Jurkat, Clone E6-1 (cell line): ENCODE measurements around the gene PNPLA3. TPM values are rescaled to one million over a fixed set of nuclear protein-coding genes. Genes with fewer than 3 reads are reported as not detected.

ENCODE experiments used
- DNase-seq: peaks from one replicate; pipeline ENCODE4 v3.0.0-alpha.2; 2011; ENCODE audit warnings: low read depth, low spot score
- H3K4me3 ChIP-seq: 2 replicates; pipeline ENCODE4 v1.5.1; 2011; ENCODE audit warnings: mild to moderate bottlenecking, low read length, control low read depth, moderate library complexity
- polyA plus RNA-seq: library from polyadenylated mRNA; unstranded; fragments of >200 nt; gene quantifications from one replicate; pipeline ENCODE4 v1.2.1, GENCODE V29; 2012; ENCODE audit warnings: missing spikeins; ENCODE audit not compliant: insufficient read length, insufficient read depth

Gene PNPLA3, protein sequence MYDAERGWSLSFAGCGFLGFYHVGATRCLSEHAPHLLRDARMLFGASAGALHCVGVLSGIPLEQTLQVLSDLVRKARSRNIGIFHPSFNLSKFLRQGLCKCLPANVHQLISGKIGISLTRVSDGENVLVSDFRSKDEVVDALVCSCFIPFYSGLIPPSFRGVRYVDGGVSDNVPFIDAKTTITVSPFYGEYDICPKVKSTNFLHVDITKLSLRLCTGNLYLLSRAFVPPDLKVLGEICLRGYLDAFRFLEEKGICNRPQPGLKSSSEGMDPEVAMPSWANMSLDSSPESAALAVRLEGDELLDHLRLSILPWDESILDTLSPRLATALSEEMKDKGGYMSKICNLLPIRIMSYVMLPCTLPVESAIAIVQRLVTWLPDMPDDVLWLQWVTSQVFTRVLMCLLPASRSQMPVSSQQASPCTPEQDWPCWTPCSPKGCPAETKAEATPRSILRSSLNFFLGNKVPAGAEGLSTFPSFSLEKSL
- 1.7 TPM for polyA plus RNA-seq

DNA sequence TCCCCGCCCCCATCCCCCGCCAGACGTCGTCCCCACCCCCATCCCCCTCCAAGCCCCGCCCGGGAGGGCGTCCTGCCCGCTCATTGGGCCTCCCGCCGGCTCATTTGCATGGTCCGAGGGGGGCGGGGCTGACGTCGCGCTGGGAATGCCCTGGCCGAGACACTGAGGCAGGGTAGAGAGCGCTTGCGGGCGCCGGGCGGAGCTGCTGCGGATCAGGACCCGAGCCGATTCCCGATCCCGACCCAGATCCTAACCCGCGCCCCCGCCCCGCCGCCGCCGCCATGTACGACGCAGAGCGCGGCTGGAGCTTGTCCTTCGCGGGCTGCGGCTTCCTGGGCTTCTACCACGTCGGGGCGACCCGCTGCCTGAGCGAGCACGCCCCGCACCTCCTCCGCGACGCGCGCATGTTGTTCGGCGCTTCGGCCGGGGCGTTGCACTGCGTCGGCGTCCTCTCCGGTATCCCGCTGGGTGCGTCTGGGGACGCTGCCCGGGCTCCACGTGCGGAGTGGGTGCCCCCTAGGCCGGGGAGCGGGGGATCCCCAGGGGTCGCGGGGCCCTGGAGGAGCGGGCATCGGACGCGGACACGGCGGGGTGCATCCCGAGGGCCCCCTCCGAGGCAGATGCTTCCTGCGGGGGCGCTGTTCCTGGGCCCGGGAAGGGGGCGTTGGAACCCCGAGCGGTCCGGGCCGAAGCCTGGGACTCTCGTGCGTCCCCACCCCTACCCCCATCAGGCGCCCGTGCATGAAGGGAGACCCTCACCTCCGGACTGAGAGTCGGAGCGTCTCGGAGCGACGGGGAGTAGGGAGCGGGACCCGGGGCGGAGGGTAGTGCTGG is at the start of gene PNPLA3:
PNPLA3 (plus strand) TSS at position 175 of the 834 bp plus-strand sequence; CDS start at position 282, 107 bp downstream.
- peak within 1 kb of the TSS; percentile 50 for H3K4me3 ChIP-seq
- peak; percentile 71 for DNase-seq

DNA sequence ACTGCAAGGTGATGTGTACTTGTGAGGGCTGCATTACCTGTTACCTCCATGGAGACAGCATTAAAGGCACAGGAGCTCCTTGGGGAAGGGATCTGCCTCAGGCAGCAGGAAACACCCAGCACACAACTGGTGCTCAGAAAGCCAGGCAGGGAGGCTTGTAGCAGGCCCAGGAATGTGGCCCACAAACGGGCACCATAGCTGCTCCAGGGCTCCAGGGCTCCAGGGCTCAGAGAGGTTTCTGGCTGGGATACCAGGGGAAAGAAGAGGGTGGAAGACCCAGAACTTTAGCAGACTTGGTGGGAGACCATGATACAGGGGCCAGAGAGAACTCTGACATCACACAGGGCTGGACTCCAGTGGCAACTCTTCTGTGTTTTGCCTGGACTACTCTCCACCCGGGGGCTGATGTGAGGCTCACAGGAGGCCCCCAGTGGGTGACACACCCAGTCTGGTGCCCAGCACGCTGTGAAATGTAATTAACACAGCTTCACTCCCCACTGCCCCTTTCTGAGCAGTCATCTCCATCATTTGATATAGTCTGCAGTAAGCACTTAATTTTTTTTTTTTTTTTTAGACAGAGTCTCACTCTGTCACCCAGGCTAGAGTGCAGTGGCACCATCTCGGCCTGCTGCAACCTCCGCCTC is 46.6 kb upstream of the PNPLA3 start:
- no peak for DNase-seq
- H3K4me3 ChIP-seq = no peak overlapping the region

DNA sequence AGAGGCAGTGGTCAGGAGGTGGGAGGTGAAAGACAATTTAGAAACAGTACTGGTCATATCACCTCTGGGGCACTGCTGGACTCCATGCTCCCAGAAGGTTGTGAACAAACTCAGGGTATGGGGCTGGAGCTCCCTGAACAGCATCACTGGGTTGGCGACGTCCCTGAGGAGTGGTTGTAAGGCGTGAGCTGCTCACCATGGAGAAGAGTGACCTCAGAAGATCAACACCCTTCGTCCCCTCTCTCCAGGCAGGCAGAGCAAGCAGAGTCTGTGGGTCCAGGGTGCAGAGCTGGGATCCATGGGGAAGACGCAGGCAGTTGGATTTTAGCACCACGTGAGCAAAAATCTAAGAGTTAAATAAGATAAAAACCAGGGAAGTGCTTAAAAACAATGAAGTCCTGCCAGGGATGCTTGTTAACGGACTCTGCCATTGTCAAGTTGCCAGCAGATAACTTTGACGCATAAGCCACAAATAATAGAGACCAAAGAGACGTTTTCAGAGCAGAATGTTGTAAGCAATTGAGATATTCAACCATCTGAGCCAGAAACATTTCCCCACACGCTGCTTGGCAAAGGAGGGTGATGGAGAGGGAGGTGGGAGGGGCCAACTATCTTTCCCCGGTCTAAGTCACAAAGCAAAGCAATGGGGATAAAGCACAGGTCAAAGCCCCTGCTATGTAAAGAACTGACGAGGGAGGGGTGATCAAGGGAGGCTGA is 45.4 kb upstream of the PNPLA3 start:
- DNase-seq = no peak
- H3K4me3 ChIP-seq = no peak overlapping the region

DNA sequence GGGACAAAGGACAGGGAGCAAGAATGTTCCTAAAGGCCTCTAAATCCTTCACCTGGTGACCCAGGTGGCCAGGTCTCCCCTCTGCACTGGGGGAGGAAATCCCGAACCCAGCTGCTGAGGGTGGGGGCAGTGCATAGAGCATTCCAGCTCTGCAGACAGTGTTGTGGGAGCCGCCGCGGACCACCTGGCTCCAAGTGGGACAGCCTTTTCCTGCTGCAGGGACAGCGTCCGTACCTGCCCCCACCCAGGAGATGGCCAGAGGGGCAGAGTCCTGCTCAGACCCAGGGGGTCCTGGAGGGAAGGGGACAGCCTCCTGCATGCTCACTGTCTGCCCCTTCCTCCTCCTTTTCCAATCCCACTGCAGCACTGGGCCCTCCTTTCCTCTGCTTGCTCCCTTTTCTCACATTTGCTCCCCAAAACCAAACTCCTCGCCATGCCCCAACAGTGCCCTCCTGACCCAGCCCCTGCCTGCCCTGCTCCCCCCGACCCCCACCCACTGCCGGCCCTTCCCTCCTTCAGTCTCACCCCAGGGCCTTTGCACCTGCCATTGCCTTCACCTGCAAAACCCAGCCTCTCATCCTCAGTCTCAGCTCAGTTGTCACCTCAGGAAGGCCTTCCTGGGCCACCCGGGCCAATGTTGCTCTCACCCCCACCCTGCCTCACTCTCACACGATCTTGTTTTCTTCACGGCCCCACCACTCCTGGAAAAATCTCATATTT is 44.6 kb upstream of the PNPLA3 start:
- no peak for DNase-seq
- no peak overlapping the region for H3K4me3 ChIP-seq

DNA sequence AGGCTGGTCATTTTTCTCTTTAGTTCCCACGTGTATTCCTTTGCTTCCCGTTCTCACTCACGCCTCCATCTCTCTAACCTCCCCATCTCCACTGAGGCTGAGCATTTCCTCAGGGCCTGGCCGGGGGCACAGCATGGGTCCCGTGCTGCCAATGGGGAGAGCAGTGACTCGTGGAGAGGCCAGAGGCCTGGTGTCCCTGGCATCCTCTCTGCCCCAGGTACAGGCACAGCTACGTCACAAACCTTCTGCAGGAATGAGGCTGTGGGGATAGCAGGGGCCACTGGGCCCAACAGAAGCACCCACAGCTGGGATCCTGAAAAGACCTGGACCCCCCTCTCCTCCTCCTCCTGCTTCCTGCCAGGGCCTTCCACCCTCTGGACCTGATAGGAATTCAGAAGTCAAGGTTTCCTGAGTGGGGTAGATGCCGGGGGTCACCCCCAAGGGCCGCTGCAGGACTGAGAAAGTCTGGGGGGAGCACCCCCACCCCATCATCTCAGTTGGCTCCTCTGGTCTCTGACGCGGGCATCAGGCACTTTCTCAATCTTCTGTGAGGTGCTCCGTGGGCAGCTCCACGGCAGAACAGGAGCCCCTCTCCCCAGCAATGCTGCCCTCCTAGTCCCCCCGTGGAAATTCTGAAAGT is 43.6 kb upstream of the PNPLA3 start:
- DNase-seq = no peak

DNA sequence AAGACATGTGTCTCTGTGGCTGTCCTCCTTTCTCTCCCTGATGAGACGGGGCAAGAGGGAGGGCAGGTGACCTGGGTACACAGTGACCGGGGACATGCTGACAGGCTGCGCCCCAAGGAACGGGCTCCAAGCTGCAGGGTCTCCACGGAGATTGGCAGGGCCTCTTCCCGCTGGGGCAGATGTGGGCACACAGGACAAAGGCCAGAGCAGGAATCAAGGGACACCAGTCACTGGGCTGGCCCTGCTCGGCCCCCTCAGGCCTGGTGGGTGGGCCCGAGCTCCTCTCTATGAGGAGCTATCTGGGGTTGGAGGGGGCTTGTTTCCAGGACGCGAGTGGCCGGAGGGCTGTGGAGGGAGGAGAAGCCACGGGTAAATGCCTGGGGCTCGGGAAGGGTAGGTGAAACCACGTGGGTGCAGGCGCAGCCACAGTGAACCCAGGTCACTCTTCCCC is 43.0 kb upstream of the PNPLA3 start:
- DNase-seq = no peak
- no peak overlapping the region for H3K4me3 ChIP-seq

More for the DNA sequence above, 43.6 kb upstream of the PNPLA3 start:
- H3K4me3 ChIP-seq = no peak overlapping the region

DNA sequence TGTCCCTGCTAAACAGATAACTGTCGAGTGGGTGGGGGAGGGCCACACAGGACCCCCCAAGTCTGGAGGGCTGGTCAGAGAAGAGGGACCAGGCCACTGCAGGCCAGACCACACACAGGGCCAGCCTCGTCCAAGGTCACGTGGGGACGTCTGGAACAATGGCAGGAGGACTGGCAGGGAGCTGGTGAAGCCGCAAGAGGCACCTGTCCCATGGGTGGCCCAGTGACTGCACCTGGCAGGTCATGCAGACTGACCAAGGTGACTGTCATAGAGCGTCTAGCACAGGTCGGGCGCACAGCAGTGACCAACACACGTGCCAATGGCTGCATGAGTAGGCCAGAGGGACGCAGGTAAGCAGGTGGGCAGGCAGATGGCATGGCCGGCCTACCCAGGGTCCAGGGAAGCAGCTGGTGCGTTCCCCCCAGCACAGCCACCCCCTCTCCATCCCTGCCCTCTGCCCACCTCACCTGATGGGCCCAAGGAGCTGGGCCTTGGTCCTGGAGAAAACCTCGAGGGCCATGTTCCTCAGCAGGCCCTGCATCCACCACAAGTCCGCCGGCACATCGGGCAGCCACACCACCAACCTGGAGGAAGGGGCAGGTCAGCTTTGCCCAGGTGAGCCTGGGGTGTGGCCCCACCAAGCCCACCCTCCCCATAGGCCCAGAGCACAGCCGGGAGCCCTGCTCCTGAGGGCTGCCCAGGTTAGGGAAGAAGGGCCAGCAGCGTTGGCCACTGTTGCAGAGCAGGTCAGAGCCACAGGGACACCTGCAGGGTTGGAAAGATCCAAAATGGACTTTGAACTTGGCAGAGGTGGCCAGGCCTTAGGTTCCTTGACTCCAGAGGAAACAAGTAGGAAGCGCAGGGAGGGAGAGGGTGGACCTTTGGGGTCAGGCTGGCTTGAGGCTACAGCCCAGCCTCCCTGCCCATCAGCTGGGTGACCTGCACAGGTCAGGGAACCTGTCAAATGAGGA is 42.2 kb upstream of the PNPLA3 start:
- H3K4me3 ChIP-seq = no peak overlapping the region
- DNase-seq = no peak

DNA sequence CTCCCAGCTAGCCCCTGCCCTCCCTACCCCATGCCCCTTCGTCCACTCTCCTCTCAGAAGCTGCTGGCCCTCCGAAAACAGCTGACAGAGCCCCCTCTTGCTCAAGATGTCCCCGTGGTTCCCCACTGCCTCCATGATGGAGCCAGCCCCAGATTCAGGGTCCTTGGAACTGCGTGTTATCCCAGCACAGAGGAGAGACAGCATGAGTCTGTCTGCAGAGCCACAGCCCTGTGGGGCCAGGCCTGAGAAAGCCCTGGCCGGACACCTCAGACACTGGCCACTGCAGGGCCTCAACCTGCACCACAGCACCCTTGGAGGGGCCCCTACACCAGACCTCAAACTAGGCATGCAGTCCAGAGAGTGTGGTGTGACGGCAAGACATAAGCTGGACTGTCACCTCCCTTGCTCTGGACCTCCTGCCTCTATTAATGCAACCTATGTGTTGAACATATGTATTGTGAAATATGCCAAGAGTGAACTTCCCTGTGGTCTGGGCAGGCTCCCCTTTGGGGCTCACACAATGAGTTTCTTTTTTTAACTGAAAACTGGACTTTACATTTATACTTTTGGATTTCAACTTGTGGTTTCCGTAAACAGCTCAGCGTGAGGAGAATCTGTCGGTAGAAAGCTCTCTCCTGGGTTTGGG is 41.4 kb upstream of the PNPLA3 start:
- no peak overlapping the region for H3K4me3 ChIP-seq
- no peak for DNase-seq

DNA sequence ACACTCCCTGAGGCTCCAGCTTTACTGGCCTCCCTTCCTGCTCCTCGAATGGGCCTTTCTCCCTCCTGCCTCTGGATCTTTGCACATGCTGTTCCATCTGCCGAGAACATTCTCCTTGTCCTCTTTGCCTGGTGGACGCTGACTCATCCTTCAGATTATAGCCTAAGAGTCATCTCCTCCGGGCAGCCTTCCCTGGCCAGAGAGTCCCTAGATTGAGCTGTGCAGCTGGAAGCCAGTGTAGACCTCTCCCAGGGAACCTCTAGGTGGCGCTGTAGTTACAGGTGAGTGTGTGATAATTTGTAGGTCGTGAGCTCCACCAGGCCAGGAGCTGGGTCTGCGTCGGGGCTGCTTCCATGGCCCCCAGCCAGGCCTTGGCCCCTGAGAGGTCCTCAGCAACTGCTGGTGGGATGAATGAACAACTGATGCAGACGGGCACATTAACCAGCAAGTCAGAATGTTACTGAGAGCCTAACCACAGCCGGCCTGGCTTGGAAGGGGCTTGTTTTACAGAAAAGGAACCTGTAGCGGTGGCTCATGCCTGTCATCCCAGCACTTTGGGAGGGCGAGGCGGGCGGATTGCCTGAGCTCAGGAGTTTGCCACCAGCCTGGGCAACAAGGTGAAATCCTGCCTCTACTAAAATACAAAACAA is 40.5 kb upstream of the PNPLA3 start:
- no peak overlapping the region for H3K4me3 ChIP-seq
- DNase-seq = peak; percentile 56

DNA sequence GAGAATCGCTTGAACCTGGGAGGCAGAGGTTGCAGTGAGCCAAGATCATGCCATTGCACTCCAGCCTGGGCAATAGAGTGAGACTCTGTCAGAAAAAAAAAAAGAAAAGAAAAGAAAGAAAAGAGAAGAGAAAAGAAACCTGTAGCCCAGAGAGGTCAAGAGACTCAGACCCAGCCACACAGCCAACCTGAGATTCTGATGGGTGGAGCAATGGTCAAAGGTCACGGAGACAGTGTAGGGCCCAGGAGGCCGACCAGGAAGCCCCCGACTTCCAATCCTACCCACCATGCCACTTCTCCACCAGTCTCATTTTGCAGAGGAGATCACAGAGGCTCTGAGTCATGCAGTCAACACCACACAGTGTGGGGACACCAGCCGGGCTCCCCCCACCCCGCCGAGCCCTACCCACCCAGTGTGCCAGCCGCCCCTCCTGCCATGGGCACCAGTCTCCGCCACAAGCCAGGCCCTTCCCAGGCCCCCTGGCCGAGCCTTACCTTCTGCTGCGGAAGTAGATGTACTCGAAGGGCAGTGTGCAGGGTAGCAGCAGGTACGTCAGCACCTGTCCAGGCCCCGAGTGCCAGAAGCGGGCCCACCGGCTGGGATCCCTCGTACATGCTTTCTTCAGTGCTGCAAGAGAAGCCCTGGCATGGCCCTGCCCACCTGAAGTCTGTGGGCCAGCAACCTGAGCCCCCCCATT is 39.7 kb upstream of the PNPLA3 start:
- no peak overlapping the region for H3K4me3 ChIP-seq
- DNase-seq = no peak

DNA sequence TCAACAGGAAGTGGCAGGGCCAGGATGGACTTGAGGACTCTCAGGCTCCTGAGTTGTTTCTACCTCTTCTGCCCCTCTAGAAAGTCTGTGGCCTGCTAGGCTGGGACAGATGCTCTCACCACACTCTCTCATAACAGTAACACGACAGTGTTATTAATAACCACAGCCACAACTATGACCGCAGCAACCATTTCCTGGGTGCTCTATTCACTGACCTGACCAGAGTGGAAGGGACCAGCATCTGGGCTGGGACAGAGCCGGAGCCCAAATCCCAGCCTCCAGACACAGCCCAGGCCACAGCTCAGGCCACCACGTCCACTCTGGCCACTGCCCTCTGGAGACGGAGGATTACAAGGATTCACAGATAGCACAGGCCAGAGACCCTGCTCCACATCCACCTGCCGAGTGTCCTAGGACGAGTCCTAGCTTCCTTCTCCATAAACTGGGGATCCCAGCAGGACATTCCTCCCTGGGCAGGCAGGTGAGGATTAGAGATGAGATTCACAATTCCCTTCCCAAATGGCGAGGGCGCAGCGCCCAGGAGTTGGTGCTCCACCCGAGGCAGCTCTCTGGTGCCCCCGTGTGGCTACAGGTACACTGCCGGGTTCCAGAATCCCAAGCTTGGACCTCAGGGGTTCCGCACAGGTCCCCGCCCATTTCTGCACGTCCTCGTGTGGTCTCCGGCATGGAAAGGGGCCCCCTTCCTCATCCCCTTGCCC is 38.8 kb upstream of the PNPLA3 start:
- DNase-seq = peak; percentile 10
- no peak overlapping the region for H3K4me3 ChIP-seq

DNA sequence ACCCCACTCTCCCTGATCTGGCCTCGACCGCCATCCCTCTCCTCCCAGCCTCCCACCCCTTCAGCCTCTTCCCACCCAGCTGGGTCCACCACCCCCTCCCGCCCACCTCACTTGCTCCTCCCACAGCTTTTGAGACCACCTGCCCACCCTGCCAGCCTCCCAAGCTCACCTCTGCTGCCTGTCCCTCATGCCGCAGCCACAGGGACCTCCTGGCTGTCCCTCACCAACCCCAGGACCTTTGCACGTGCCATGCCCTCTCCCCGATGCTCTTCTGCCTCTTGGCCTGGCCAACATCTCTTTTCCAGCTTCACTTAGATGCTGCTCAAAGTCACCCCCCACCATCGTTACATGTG is 38.3 kb upstream of the PNPLA3 start:
- no peak overlapping the region for H3K4me3 ChIP-seq
- DNase-seq = no peak

DNA sequence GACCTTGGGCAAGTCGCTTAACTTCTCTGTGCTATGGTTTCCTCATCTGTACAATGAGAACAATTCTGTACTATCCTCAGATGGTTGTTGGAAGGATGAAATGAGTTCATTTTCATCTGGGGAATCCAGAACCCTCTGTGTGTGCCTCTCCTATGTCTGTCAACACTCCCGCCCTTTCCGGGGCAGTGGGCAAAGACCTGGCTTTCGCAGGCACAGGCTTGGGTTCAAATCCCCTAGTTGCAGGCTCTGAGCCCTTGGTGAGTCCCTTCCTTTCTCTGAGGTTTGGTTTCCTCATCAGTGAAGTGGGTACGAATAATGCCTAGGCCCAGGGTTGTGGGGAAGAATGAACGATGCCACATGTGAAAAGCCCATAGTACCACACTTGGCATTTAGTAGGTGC is 37.8 kb upstream of the PNPLA3 start:
- no peak overlapping the region for H3K4me3 ChIP-seq
- DNase-seq = no peak

DNA sequence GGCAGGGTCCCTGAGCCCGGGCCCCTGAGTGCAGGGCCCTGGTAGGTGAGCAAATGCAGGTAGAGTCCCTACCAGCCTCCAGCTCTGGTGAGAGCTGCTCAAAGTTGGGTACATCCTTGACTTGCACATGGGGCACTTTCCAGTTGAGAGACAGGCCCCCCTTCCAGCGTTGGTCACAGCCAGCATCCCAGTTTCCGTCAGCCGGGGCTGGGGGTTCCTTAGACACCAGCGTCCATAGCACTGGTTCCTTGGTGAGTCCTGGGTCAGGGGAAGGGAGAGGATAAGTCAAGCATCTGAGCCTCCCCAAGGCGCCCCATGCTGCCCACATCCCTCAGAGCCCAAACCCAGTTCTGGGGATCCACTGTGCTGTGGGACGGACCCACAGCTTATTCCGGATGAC is 37.4 kb upstream of the PNPLA3 start:
- DNase-seq = no peak

DNA sequence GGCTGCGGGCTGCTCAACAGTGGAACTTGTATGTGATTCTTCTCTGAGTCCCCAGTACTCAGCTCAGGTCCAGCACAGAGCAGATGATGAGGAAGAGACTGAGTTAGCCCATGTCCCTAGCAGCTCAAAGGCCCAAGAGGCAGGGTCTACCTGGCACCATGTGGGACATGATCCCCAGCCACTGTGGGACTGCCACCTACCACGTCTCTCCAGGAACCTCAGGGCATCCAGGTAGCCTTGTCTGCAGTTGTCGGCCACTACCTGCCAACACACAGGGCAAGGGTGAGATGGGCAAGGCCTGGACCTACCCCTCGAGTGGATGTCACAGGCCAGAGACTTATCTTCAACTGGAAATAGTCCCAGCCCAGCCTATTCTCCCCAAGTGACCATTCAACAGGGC is 36.2 kb upstream of the PNPLA3 start:
- H3K4me3 ChIP-seq = no peak overlapping the region

More for the DNA sequence above, 37.4 kb upstream of the PNPLA3 start:
- H3K4me3 ChIP-seq = no peak overlapping the region

More for the DNA sequence above, 36.2 kb upstream of the PNPLA3 start:
- no peak for DNase-seq
